Stimulated activated effector memory CD8-positive, alpha-beta T cell treated with anti-CD3 and anti-CD28 coated beads, Interleukin-12 subunit alpha, Interleukin-12 subunit beta, amount 100 ng/mL, for 72 hours (primary cell): ENCODE data around the gene IFNL4.
"Not testable (repeated sequence)": the region's sequence is repeated elsewhere in the genome, so short reads cannot be mapped to it uniquely, and the experiment has no call there.

Experiments
- ATAC-seq: fragments of 150-1000 bp; cut with Tn5 transposase; 2 replicates; pipeline ENCODE4 v1.10.0; 2021
- DNase-seq, 2 donors: peaks; one replicate each; pipeline ENCODE4 v3.0.0; 2021 to 2022; ENCODE audit warnings: low spot score in 2 of 2
- H3K27ac Mint-ChIP-seq: one replicate; pipeline ENCODE4 v1.8.0; 2022; ENCODE audit warnings: mild to moderate bottlenecking, mixed read lengths
- H3K36me3 Mint-ChIP-seq: one replicate; pipeline ENCODE4 v1.8.0; 2022; ENCODE audit warnings: mild to moderate bottlenecking, mixed read lengths
- H3K4me1 Mint-ChIP-seq: one replicate; pipeline ENCODE4 v1.8.0; 2022; ENCODE audit warnings: mixed read lengths
- H3K4me3 Mint-ChIP-seq: one replicate; pipeline ENCODE4 v1.8.0; 2022; ENCODE audit warnings: mild to moderate bottlenecking, mixed read lengths
- H3K9me3 Mint-ChIP-seq: one replicate; pipeline ENCODE4 v1.8.0; 2022; ENCODE audit warnings: mixed read lengths

IFNL4 gene

GRCh38 chr19:39245166-39245565 lies 3.5 kb downstream of the IFNL4 start:
- not testable (repeated sequence) for H3K36me3 Mint-ChIP-seq, H3K9me3 Mint-ChIP-seq, H3K4me3 Mint-ChIP-seq, H3K27ac Mint-ChIP-seq, H3K4me1 Mint-ChIP-seq, DNase-seq
- ATAC-seq = peak; percentile 58

- not testable (repeated sequence) for H3K27ac Mint-ChIP-seq, H3K4me1 Mint-ChIP-seq, H3K9me3 Mint-ChIP-seq, H3K4me3 Mint-ChIP-seq, ATAC-seq, DNase-seq, H3K36me3 Mint-ChIP-seq
These were observed 4.1 kb downstream of the IFNL4 start, which contains the start of gene IFNL3 for GRCh38 chr19:39244410-39245100. Gene IFNL3, minus strand, starts transcription at chr19:39245006. Its CDS starts 39 bp downstream, at chr19:39244967.

GRCh38 chr19:39243741-39244140 lies 4.9 kb downstream of the IFNL4 start:
- H3K36me3 Mint-ChIP-seq, ATAC-seq, H3K27ac Mint-ChIP-seq, H3K9me3 Mint-ChIP-seq, H3K4me3 Mint-ChIP-seq, H3K4me1 Mint-ChIP-seq, DNase-seq: not testable (repeated sequence)

- ATAC-seq = no peak
- no peak overlapping the region for H3K4me3 Mint-ChIP-seq
- H3K27ac Mint-ChIP-seq = no peak overlapping the region
These were observed 8.2 kb downstream of the IFNL4 start for GRCh38 chr19:39240421-39240820.

GRCh38 chr19:39238944-39239343 lies 9.7 kb downstream of the IFNL4 start:
- no peak for DNase-seq
- no peak for ATAC-seq
- no peaks in the 10 kb centered on the region for H3K36me3 Mint-ChIP-seq
- H3K27ac Mint-ChIP-seq = no peak overlapping the region
- no peak overlapping the region for H3K4me3 Mint-ChIP-seq
- peaks cover 27% of the 10 kb centered on the region for H3K4me1 Mint-ChIP-seq
- no peaks in the 10 kb centered on the region for H3K9me3 Mint-ChIP-seq

More at GRCh38 chr19:39240421-39240820, 8.2 kb downstream of the IFNL4 start:
- DNase-seq = no peak
- Mint-ChIP-seq H3K9me3 (no peaks in the 10 kb centered on the region), H3K36me3 (no peaks in the 10 kb centered on the region), H3K4me1 (peaks cover 27% of the 10 kb centered on the region)

- Mint-ChIP-seq H3K27ac (peak overlapping the region; percentile 76), H3K4me3 (peak overlapping the region; percentile 48), H3K36me3 (no peaks in the 10 kb centered on the region), H3K4me1 (peaks cover 27% of the 10 kb centered on the region), H3K9me3 (no peaks in the 10 kb centered on the region)
- DNase-seq = no peak
- no peak for ATAC-seq
These were observed 10.4 kb downstream of the IFNL4 start for GRCh38 chr19:39238209-39238608.

- Mint-ChIP-seq H3K27ac (peak overlapping the region; percentile 76), H3K9me3 (no peaks in the 10 kb centered on the region), H3K36me3 (no peaks in the 10 kb centered on the region), H3K4me1 (peaks cover 27% of the 10 kb centered on the region), H3K4me3 (peak overlapping the region; percentile 48)
- DNase-seq (peak in 1 of 2 donors; percentile 6), ATAC-seq (peak; percentile 66)
These were observed 11.2 kb downstream of the IFNL4 start for GRCh38 chr19:39237200-39238184.

GRCh38 chr19:39236527-39236926 lies 12.1 kb downstream of the IFNL4 start:
- ATAC-seq = peak; percentile 92
- peak overlapping the region; percentile 48 for H3K4me3 Mint-ChIP-seq
- peaks cover 27% of the 10 kb centered on the region for H3K4me1 Mint-ChIP-seq
- H3K9me3 Mint-ChIP-seq = no peaks in the 10 kb centered on the region
- H3K36me3 Mint-ChIP-seq = no peaks in the 10 kb centered on the region
- DNase-seq = peak in 1 of 2 donors; percentile 63
- H3K27ac Mint-ChIP-seq = peak overlapping the region; percentile 76

GRCh38 chr19:39232708-39233107 lies 15.9 kb downstream of the IFNL4 start:
- H3K36me3 Mint-ChIP-seq = no peaks in the 10 kb centered on the region

GRCh38 chr19:39230096-39230764 lies 18.4 kb downstream of the IFNL4 start:
- H3K36me3 Mint-ChIP-seq = no peaks in the 10 kb centered on the region
- no peak overlapping the region for H3K27ac Mint-ChIP-seq
- no peak overlapping the region for H3K4me3 Mint-ChIP-seq
- ATAC-seq = no peak
- no peak for DNase-seq
- no peaks in the 10 kb centered on the region for H3K9me3 Mint-ChIP-seq
- no peaks in the 10 kb centered on the region for H3K4me1 Mint-ChIP-seq

More at GRCh38 chr19:39232708-39233107, 15.9 kb downstream of the IFNL4 start:
- DNase-seq (no peak), ATAC-seq (no peak)
- Mint-ChIP-seq H3K4me1 (peaks cover 20% of the 10 kb centered on the region), H3K9me3 (no peaks in the 10 kb centered on the region), H3K27ac (no peak overlapping the region), H3K4me3 (no peak overlapping the region)

- Mint-ChIP-seq H3K4me3 (no peak overlapping the region), H3K27ac (no peak overlapping the region), H3K9me3 (no peaks in the 10 kb centered on the region), H3K36me3 (no peaks in the 10 kb centered on the region), H3K4me1 (peaks cover 7% of the 10 kb centered on the region)
- DNase-seq (no peak), ATAC-seq (no peak)
These were observed 23.7 kb downstream of the IFNL4 start for GRCh38 chr19:39224910-39225309.

GRCh38 chr19:39223703-39224279 lies 24.9 kb downstream of the IFNL4 start:
- Mint-ChIP-seq H3K36me3 (no peaks in the 10 kb centered on the region), H3K9me3 (no peaks in the 10 kb centered on the region), H3K27ac (no peak overlapping the region), H3K4me3 (no peak overlapping the region), H3K4me1 (peaks cover 7% of the 10 kb centered on the region)
- no peak for ATAC-seq
- DNase-seq = no peak

- H3K36me3 Mint-ChIP-seq, H3K27ac Mint-ChIP-seq, ATAC-seq, H3K9me3 Mint-ChIP-seq, H3K4me3 Mint-ChIP-seq, DNase-seq: not testable (repeated sequence)
- H3K4me1 Mint-ChIP-seq = peaks cover 13% of the 10 kb centered on the region
These were observed 29.5 kb downstream of the IFNL4 start for GRCh38 chr19:39219108-39219507.

- Mint-ChIP-seq H3K4me3 (no peak overlapping the region), H3K27ac (no peak overlapping the region), H3K36me3 (no peaks in the 10 kb centered on the region), H3K4me1 (peaks cover 13% of the 10 kb centered on the region), H3K9me3 (no peaks in the 10 kb centered on the region)
- no peak for DNase-seq
- ATAC-seq = no peak
These were observed 30.2 kb downstream of the IFNL4 start for GRCh38 chr19:39218230-39219007.
